HEK293 (cell line): ENCODE measurements around the gene NRF1.
A peak's percentile ranks its signal among the peaks of the same experiment; 100 is the strongest.

Source experiments
- CTCF ChIA-PET: fragments of 350-600 bp; formaldehyde crosslinking; extraction: SDS; loops from one replicate; lab custom pipeline; 2021; ENCODE audit warnings: antibody characterized with exemption; lab: Yijun Ruan, JAX
- POLR2A ChIA-PET: fragments of 300-600 bp; formaldehyde crosslinking; extraction: SDS; loops from one replicate; lab custom pipeline; 2020; ENCODE audit warnings: antibody characterized with exemption, inconsistent platforms; lab: Yijun Ruan, JAX
- H3K27ac ChIP-seq: fragments of 200-500 bp; sonication (Bioruptor generic); 2 replicates; pipeline ENCODE4 v1.5.1; 2014; ENCODE audit warnings: low read depth, low read length, control low read depth, inconsistent platforms; ENCODE audit errors: extremely low read depth
- H3K36me3 ChIP-seq, 2 experiments: fragments of 200-500 bp in 1 of 2; sonication (Bioruptor generic) in 1 of 2; 1 replicate in 1 of 2; 2 replicates in 1 of 2; pipeline ENCODE4 v1.5.1; 2014 to 2017; ENCODE audit warnings: inconsistent platforms in 2 of 2, low read length in 2 of 2; ENCODE audit not compliant: control insufficient read depth in 2 of 2, insufficient read depth in 1 of 2
- H3K4me1 ChIP-seq: fragments of 200-500 bp; sonication (Bioruptor generic); 2 replicates; pipeline ENCODE4 v1.5.1; 2014; ENCODE audit warnings: mild to moderate bottlenecking, low read length, inconsistent platforms; ENCODE audit not compliant: control insufficient read depth, insufficient read depth
- H3K4me3 ChIP-seq: 2 replicates; pipeline ENCODE4 v1.5.1; 2011; ENCODE audit warnings: low read depth, mild to moderate bottlenecking, control low read depth, low read length, moderate library complexity
- H3K9me3 ChIP-seq: fragments of 200-500 bp; sonication (Bioruptor generic); 2 replicates; pipeline ENCODE4 v1.5.1; 2014; ENCODE audit warnings: low read depth, low read length, inconsistent platforms; ENCODE audit not compliant: control insufficient read depth, insufficient read depth
- OVOL3 ChIP-seq: fragments of 450-650 bp; formaldehyde crosslinking; IDR thresholded peaks from 2 replicates; pipeline ENCODE4 v1.5.1; 2016; ENCODE audit warnings: missing biosample characterization, missing genetic modification characterization
- SP7 ChIP-seq: fragments of 450-650 bp; formaldehyde crosslinking; IDR thresholded peaks from 2 replicates; pipeline ENCODE4 v1.5.1; 2016; ENCODE audit warnings: missing biosample characterization, missing genetic modification characterization
- ZBTB8A ChIP-seq: fragments of 450-650 bp; formaldehyde crosslinking; IDR thresholded peaks from 2 replicates; pipeline ENCODE4 v1.5.1; 2016; ENCODE audit warnings: missing biosample characterization, missing genetic modification characterization
- ZIC2 ChIP-seq: fragments of 450-650 bp; formaldehyde crosslinking; IDR thresholded peaks from 2 replicates; pipeline ENCODE4 v1.5.1; 2016; ENCODE audit warnings: missing biosample characterization, missing genetic modification characterization
- ZNF133 ChIP-seq: fragments of 450-650 bp; formaldehyde crosslinking; IDR thresholded peaks from 2 replicates; pipeline ENCODE4 v1.5.1; 2016; ENCODE audit warnings: missing biosample characterization, missing genetic modification characterization
- ZNF140 ChIP-seq: fragments of 450-650 bp; formaldehyde crosslinking; IDR thresholded peaks from 2 replicates; pipeline ENCODE4 v1.5.1; 2016; ENCODE audit warnings: missing biosample characterization, missing genetic modification characterization
- ZNF24 ChIP-seq: fragments of 450-650 bp; formaldehyde crosslinking; IDR thresholded peaks from 2 replicates; pipeline ENCODE4 v1.5.1; 2016; ENCODE audit warnings: missing biosample characterization, missing genetic modification characterization
- ZNF350 ChIP-seq: fragments of 450-650 bp; formaldehyde crosslinking; IDR thresholded peaks from 2 replicates; pipeline ENCODE4 v1.5.0; 2017; ENCODE audit warnings: missing biosample characterization, mild to moderate bottlenecking, missing genetic modification characterization
- ZNF501 ChIP-seq: fragments of 450-650 bp; formaldehyde crosslinking; IDR thresholded peaks from 2 replicates; pipeline ENCODE4 v1.5.1; 2016; ENCODE audit warnings: missing biosample characterization, missing genetic modification characterization
- ZNF510 ChIP-seq: fragments of 450-650 bp; formaldehyde crosslinking; IDR thresholded peaks from 2 replicates; pipeline ENCODE4 v1.5.1; 2018; ENCODE audit warnings: mild to moderate bottlenecking, missing genetic modification characterization, missing biosample characterization; ENCODE audit not compliant: insufficient replicate concordance
- ZNF658 ChIP-seq: fragments of 450-650 bp; formaldehyde crosslinking; IDR thresholded peaks from 2 replicates; pipeline ENCODE4; 2016; ENCODE audit warnings: missing biosample characterization, missing genetic modification characterization
- ZNF701 ChIP-seq: fragments of 450-650 bp; formaldehyde crosslinking; IDR thresholded peaks from 2 replicates; pipeline ENCODE4 v1.5.1; 2016; ENCODE audit warnings: missing biosample characterization, missing genetic modification characterization
- ZNF776 ChIP-seq: fragments of 450-650 bp; formaldehyde crosslinking; IDR thresholded peaks from 2 replicates; pipeline ENCODE4 v1.5.0; 2017; ENCODE audit warnings: missing biosample characterization, missing genetic modification characterization, borderline replicate concordance
- ZNF791 ChIP-seq: fragments of 450-650 bp; formaldehyde crosslinking; IDR thresholded peaks from 2 replicates; pipeline ENCODE4 v1.5.1; 2016; ENCODE audit warnings: missing biosample characterization, missing genetic modification characterization
- ZNF792 ChIP-seq: fragments of 450-650 bp; formaldehyde crosslinking; IDR thresholded peaks from 2 replicates; pipeline ENCODE4 v1.5.1; 2016; ENCODE audit warnings: missing biosample characterization, missing genetic modification characterization
- ZNF830 ChIP-seq: fragments of 450-650 bp; IDR thresholded peaks from 2 replicates; pipeline ENCODE4 v1.5.0; 2018; ENCODE audit warnings: missing biosample characterization, missing genetic modification characterization, low read depth, mild to moderate bottlenecking, moderate library complexity
- TF ChIP-seq, protein P1 (sequence below): fragments of 450-650 bp; IDR thresholded peaks from 2 replicates; pipeline ENCODE4 v1.5.1; 2018; ENCODE audit warnings: missing biosample characterization, mild to moderate bottlenecking, missing genetic modification characterization
- TF ChIP-seq, protein P2 (sequence below): fragments of 450-650 bp; formaldehyde crosslinking; IDR thresholded peaks from 2 replicates; pipeline ENCODE4 v1.5.1; 2016; ENCODE audit warnings: missing biosample characterization, missing genetic modification characterization, low read depth
- TF ChIP-seq, protein P3 (sequence below): sonication (generic); formaldehyde crosslinking; IDR thresholded peaks from 2 replicates; pipeline ENCODE4 v1.8.1; 2022; ENCODE audit warnings: mild to moderate bottlenecking, moderate library complexity, missing genetic modification reagents

NRF1 gene

DNA sequence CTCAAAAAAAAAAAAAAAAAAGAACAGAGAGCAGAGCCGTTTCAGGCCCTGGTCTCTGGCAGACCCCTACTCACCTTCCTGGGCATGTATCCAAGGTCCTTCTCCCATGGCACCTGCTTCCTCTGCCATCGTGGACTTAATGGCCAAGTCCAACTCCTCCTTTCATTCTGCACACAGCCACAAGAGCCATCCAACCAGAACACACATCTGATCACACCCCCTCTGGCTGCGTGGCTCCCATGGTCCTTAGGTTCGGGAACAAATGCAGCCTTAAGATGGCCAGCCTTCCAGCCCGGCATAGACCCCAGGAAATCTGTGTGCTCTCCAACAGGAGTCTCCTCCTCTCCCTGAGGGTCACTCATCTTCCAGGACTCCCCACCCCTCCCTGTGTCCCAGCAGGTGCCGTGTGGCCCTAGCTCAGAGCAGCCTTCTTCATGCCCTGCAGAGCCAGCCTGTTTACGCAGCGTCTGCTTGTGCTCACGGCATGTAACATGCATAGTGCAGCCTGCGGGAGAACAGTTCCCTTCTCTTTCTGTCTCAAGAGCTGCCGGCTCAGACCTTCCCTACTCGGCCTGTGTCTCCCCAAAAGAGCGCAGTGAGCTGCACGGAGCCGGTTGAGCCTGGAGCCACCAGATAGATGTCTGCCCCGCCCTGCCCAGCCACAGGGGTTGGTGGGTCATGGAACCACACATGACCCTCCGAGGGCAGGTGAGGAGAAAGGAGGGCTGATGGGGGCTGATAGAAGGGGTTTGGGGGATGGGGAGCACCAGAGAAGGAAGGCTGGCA is 157.3 kb downstream of the NRF1 start:
- no peak overlapping the region for H3K4me3 ChIP-seq
- ChIA-PET CTCF (no interaction called here), POLR2A (no interaction called here)
- H3K9me3 ChIP-seq = no peaks in the 10 kb centered on the region
- H3K4me1 ChIP-seq = no peaks in the 10 kb centered on the region
- H3K36me3 ChIP-seq = no peaks in the 10 kb centered on the region
- H3K27ac ChIP-seq = no peak overlapping the region
- TF ChIP-seq ZNF133 (no peak), ZIC2 (tag by site-specific recombination) (peak; percentile 80), ZNF24 (no peak)

DNA sequence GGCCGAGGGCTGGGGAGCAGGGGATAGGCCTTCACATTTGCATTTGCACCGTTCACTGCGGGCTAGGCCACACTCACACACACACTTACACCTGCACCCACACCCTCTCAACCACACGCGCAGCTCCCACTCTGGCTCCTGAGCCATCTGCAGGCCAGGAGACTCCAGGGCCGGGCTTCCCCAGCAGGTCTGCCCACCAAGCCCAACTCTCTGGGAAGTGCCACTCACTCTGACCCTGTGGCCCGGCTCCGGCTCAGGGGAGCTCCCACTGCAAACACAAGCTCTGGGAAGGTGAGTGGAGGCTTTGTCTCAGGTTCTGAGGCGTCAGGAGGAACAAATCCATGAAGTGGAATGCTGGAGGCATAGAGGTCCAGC is 157.9 kb downstream of the NRF1 start:
- no peak for TF ChIP-seq SP7 (tag by site-specific recombination)
- no peak for TF ChIP-seq ZNF510
- no peak for TF ChIP-seq OVOL3
- no peak for TF ChIP-seq ZNF701 (tag by site-specific recombination)
- no peak for TF ChIP-seq ZNF776
- TF ChIP-seq, protein P1, sequence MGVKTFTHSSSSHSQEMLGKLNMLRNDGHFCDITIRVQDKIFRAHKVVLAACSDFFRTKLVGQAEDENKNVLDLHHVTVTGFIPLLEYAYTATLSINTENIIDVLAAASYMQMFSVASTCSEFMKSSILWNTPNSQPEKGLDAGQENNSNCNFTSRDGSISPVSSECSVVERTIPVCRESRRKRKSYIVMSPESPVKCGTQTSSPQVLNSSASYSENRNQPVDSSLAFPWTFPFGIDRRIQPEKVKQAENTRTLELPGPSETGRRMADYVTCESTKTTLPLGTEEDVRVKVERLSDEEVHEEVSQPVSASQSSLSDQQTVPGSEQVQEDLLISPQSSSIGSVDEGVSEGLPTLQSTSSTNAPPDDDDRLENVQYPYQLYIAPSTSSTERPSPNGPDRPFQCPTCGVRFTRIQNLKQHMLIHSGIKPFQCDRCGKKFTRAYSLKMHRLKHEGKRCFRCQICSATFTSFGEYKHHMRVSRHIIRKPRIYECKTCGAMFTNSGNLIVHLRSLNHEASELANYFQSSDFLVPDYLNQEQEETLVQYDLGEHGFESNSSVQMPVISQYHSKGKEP (tag by site-specific recombination) = no peak
- TF ChIP-seq, protein P2, sequence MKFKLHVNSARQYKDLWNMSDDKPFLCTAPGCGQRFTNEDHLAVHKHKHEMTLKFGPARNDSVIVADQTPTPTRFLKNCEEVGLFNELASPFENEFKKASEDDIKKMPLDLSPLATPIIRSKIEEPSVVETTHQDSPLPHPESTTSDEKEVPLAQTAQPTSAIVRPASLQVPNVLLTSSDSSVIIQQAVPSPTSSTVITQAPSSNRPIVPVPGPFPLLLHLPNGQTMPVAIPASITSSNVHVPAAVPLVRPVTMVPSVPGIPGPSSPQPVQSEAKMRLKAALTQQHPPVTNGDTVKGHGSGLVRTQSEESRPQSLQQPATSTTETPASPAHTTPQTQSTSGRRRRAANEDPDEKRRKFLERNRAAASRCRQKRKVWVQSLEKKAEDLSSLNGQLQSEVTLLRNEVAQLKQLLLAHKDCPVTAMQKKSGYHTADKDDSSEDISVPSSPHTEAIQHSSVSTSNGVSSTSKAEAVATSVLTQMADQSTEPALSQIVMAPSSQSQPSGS (tag by site-specific recombination) = no peak
- TF ChIP-seq, protein P3, sequence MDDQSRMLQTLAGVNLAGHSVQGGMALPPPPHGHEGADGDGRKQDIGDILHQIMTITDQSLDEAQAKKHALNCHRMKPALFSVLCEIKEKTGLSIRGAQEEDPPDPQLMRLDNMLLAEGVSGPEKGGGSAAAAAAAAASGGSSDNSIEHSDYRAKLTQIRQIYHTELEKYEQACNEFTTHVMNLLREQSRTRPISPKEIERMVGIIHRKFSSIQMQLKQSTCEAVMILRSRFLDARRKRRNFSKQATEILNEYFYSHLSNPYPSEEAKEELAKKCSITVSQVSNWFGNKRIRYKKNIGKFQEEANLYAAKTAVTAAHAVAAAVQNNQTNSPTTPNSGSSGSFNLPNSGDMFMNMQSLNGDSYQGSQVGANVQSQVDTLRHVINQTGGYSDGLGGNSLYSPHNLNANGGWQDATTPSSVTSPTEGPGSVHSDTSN (CRISPR knock-in tag) = no peak
- TF ChIP-seq ZNF658 = no peak
- TF ChIP-seq ZNF792 (tag by site-specific recombination) = no peak
- no peak for TF ChIP-seq ZNF350 (tag by site-specific recombination)
- TF ChIP-seq ZNF791 (tag by site-specific recombination) = no peak
- no peak for TF ChIP-seq ZBTB8A
- TF ChIP-seq ZNF501 (tag by site-specific recombination) = no peak
- no peak for TF ChIP-seq ZNF830
- TF ChIP-seq ZNF140 (tag by site-specific recombination) = no peak
- ChIA-PET POLR2A (no interaction called here), CTCF (no interaction called here)
- Histone ChIP-seq H3K27ac (no peak overlapping the region), H3K4me3 (no peak overlapping the region), H3K9me3 (no peaks in the 10 kb centered on the region), H3K36me3 (no peaks in the 10 kb centered on the region), H3K4me1 (no peaks in the 10 kb centered on the region; the same call in 1 of the 2 replicates)
